ENCODE results near the gene NISCH. TPM values are rescaled to one million over a fixed set of nuclear protein-coding genes. Genes with fewer than 3 reads are reported as not detected.
A peak's percentile ranks its signal among the peaks of the same experiment; 100 is the strongest.

Gene NISCH
- total RNA-seq, 1 donor from 2014 or later = 62.5 TPM

GRCh38 chr3:52535411-52536111 is 80.2 kb downstream of the NISCH start:
- H3K36me3 ChIP-seq (ENCODE audit: control insufficient read depth, insufficient read depth, low read length) = no peaks in the 10 kb centered on the region
- no peak for DNase-seq (ENCODE audit: low read depth)
- no peaks in the 10 kb centered on the region for H3K27me3 ChIP-seq (ENCODE audit: control insufficient read depth, insufficient read depth, low read length)
- no peak for TF ChIP-seq CTCF (IDR thresholded peaks at IDR 0.05; ENCODE audit: insufficient read depth, low read length, poor library complexity, severe bottlenecking)
- H3K4me3 ChIP-seq (ENCODE audit: low read depth, low read length) = no peak overlapping the region

GRCh38 chr3:52536112-52536368 is 80.6 kb downstream of the NISCH start:
- no peak for TF ChIP-seq CTCF (IDR thresholded peaks at IDR 0.05; ENCODE audit: insufficient read depth, low read length, poor library complexity, severe bottlenecking)
- no peaks in the 10 kb centered on the region for H3K27me3 ChIP-seq (ENCODE audit: control insufficient read depth, insufficient read depth, low read length)
- no peak for DNase-seq (ENCODE audit: low read depth)
- no peak overlapping the region for H3K4me3 ChIP-seq (ENCODE audit: low read depth, low read length)
- H3K36me3 ChIP-seq (ENCODE audit: control insufficient read depth, insufficient read depth, low read length) = no peaks in the 10 kb centered on the region

- peak; percentile 92 for DNase-seq (ENCODE audit: low read depth)
- Histone ChIP-seq H3K27me3 (ENCODE audit: control insufficient read depth, insufficient read depth, low read length) (no peaks in the 10 kb centered on the region), H3K36me3 (ENCODE audit: control insufficient read depth, insufficient read depth, low read length) (no peaks in the 10 kb centered on the region), H3K4me3 (ENCODE audit: low read depth, low read length) (peak within 1 kb of the TSS; percentile 68)
- TF ChIP-seq CTCF (IDR thresholded peaks at IDR 0.05; ENCODE audit: insufficient read depth, low read length, poor library complexity, severe bottlenecking) = no peak
These were observed 81.2 kb downstream of the NISCH start, which contains the start of gene UQCC5 for GRCh38 chr3:52536369-52537164. Gene UQCC5, plus strand, starts transcription at chr3:52536605. Its CDS starts 151 bp downstream, at chr3:52536756.

- no peak for TF ChIP-seq CTCF (IDR thresholded peaks at IDR 0.05; ENCODE audit: insufficient read depth, low read length, poor library complexity, severe bottlenecking)
- Histone ChIP-seq H3K4me3 (ENCODE audit: low read depth, low read length) (peak overlapping the region; percentile 68), H3K36me3 (ENCODE audit: control insufficient read depth, insufficient read depth, low read length) (no peaks in the 10 kb centered on the region), H3K27me3 (ENCODE audit: control insufficient read depth, insufficient read depth, low read length) (no peaks in the 10 kb centered on the region)
- DNase-seq (ENCODE audit: low read depth) = no peak
These were observed 81.8 kb downstream of the NISCH start for GRCh38 chr3:52537165-52537620.

- TF ChIP-seq CTCF (IDR thresholded peaks at IDR 0.05; ENCODE audit: insufficient read depth, low read length, poor library complexity, severe bottlenecking) = no peak
- Histone ChIP-seq H3K27me3 (ENCODE audit: control insufficient read depth, insufficient read depth, low read length) (no peaks in the 10 kb centered on the region), H3K36me3 (ENCODE audit: control insufficient read depth, insufficient read depth, low read length) (no peaks in the 10 kb centered on the region), H3K4me3 (ENCODE audit: low read depth, low read length) (peak overlapping the region; percentile 68)
- no peak for DNase-seq (ENCODE audit: low read depth)
These were observed 82.5 kb downstream of the NISCH start for GRCh38 chr3:52537726-52538421.

Measured in kidney epithelial cell (primary cell).